Measurements from ENCODE around the gene LRRC46.
A peak's percentile ranks its signal among the peaks of the same experiment; 100 is the strongest.

Gene LRRC46

GRCh38 chr17:47818002-47818695 is 13.3 kb upstream of the LRRC46 start:
- no peak for DNase-seq
- no peak overlapping the region for H3K27ac ChIP-seq (ENCODE audit: low read length)
- H3K36me3 ChIP-seq (replicated peaks; ENCODE audit: insufficient read depth, low read length) = no peaks in the 10 kb centered on the region
- TF ChIP-seq EZH2 (optimal IDR thresholded peaks at IDR 0.05; ENCODE audit: low read depth, low read length) (no peak), EZH2phosphoT487 (IDR thresholded peaks at IDR 0.05; ENCODE audit: low read length) (no peak), CTCF (IDR thresholded peaks at IDR 0.05; ENCODE audit: low read length) (no peak)
- no peaks in the 10 kb centered on the region for H3K9me3 ChIP-seq (replicated peaks; ENCODE audit: insufficient read depth, low read length)
- H3K79me2 ChIP-seq (ENCODE audit: low read length) = peaks cover 19% of the 10 kb centered on the region
- no peaks in the 10 kb centered on the region for H3K27me3 ChIP-seq (replicated peaks; ENCODE audit: insufficient read depth, low read length)
- no peaks in the 10 kb centered on the region for H3F3A ChIP-seq (ENCODE audit: insufficient read depth, low read length)
- H3K4me3 ChIP-seq (ENCODE audit: low read length) = no peak overlapping the region
- no peaks in the 10 kb centered on the region for H3K9me2 ChIP-seq (replicated peaks; ENCODE audit: insufficient read depth, low read length)
- no peak overlapping the region for H3K4me2 ChIP-seq (ENCODE audit: low read depth, low read length)
- H3K9ac ChIP-seq (ENCODE audit: low read length) = no peak overlapping the region
- H2AFZ ChIP-seq (ENCODE audit: low read length) = no peak overlapping the region
- H3K4me1 ChIP-seq (ENCODE audit: low read length) = peaks cover 15% of the 10 kb centered on the region; the same call in 1 of the 2 replicates
- no peaks in the 10 kb centered on the region for H4K20me1 ChIP-seq (ENCODE audit: insufficient read depth, low read length)

GRCh38 chr17:47819475-47819874 is 12.0 kb upstream of the LRRC46 start:
- Histone ChIP-seq H3K9me3 (replicated peaks; ENCODE audit: insufficient read depth, low read length) (no peaks in the 10 kb centered on the region), H2AFZ (ENCODE audit: low read length) (no peak overlapping the region), H3K9ac (ENCODE audit: low read length) (no peak overlapping the region), H3K4me3 (ENCODE audit: low read length) (no peak overlapping the region), H3K4me1 (ENCODE audit: low read length) (peaks cover 15% of the 10 kb centered on the region; the same call in 1 of the 2 replicates), H3K9me2 (replicated peaks; ENCODE audit: insufficient read depth, low read length) (no peaks in the 10 kb centered on the region), H3K4me2 (ENCODE audit: low read depth, low read length) (no peak overlapping the region), H3K27ac (ENCODE audit: low read length) (no peak overlapping the region), H3K36me3 (replicated peaks; ENCODE audit: insufficient read depth, low read length) (no peaks in the 10 kb centered on the region), H3F3A (ENCODE audit: insufficient read depth, low read length) (no peaks in the 10 kb centered on the region), H4K20me1 (ENCODE audit: insufficient read depth, low read length) (no peaks in the 10 kb centered on the region), H3K79me2 (ENCODE audit: low read length) (peaks cover 19% of the 10 kb centered on the region), H3K27me3 (replicated peaks; ENCODE audit: insufficient read depth, low read length) (no peaks in the 10 kb centered on the region)
- no peak for DNase-seq
- TF ChIP-seq EZH2phosphoT487 (IDR thresholded peaks at IDR 0.05; ENCODE audit: low read length) = no peak
- no peak for TF ChIP-seq CTCF (IDR thresholded peaks at IDR 0.05; ENCODE audit: low read length)
- TF ChIP-seq EZH2 (optimal IDR thresholded peaks at IDR 0.05; ENCODE audit: low read depth, low read length) = no peak

- H2AFZ ChIP-seq (ENCODE audit: low read length) = no peak overlapping the region
- no peak overlapping the region for H3K27ac ChIP-seq (ENCODE audit: low read length)
- H3K36me3 ChIP-seq (replicated peaks; ENCODE audit: insufficient read depth, low read length) = no peaks in the 10 kb centered on the region
- no peaks in the 10 kb centered on the region for H4K20me1 ChIP-seq (ENCODE audit: insufficient read depth, low read length)
- no peaks in the 10 kb centered on the region for H3K9me3 ChIP-seq (replicated peaks; ENCODE audit: insufficient read depth, low read length)
- H3K27me3 ChIP-seq (replicated peaks; ENCODE audit: insufficient read depth, low read length) = no peaks in the 10 kb centered on the region
- DNase-seq = no peak
- H3K79me2 ChIP-seq (ENCODE audit: low read length) = peaks cover 19% of the 10 kb centered on the region
- TF ChIP-seq CTCF (IDR thresholded peaks at IDR 0.05; ENCODE audit: low read length) (no peak), EZH2 (optimal IDR thresholded peaks at IDR 0.05; ENCODE audit: low read depth, low read length) (no peak), EZH2phosphoT487 (IDR thresholded peaks at IDR 0.05; ENCODE audit: low read length) (no peak)
- H3F3A ChIP-seq (ENCODE audit: insufficient read depth, low read length) = no peaks in the 10 kb centered on the region
- no peak overlapping the region for H3K9ac ChIP-seq (ENCODE audit: low read length)
- H3K4me2 ChIP-seq (ENCODE audit: low read depth, low read length) = peak overlapping the region; percentile 88; the same call in 1 of the 2 replicates
- H3K4me1 ChIP-seq (ENCODE audit: low read length) = peaks cover 15% of the 10 kb centered on the region; the same call in 1 of the 2 replicates
- peak overlapping the region; percentile 91; the same call in 1 of the 2 replicates for H3K4me3 ChIP-seq (ENCODE audit: low read length)
- no peaks in the 10 kb centered on the region for H3K9me2 ChIP-seq (replicated peaks; ENCODE audit: insufficient read depth, low read length)
Measured at GRCh38 chr17:47820033-47820789, 11.3 kb upstream of the LRRC46 start.

All from MM.1S (cell line).